HepG2 (cell line): ENCODE data around the gene CRABP1. TPM values are rescaled to one million over a fixed set of nuclear protein-coding genes. Genes with fewer than 3 reads are reported as not detected.

Experiments
- CC2D1A ChIP-seq: sonication (generic); formaldehyde crosslinking; IDR thresholded peaks from 2 replicates; pipeline ENCODE4 v1.8.1; 2023; ENCODE audit warnings: mild to moderate bottlenecking, missing genetic modification reagents
- CEBPG ChIP-seq: IDR thresholded peaks from 2 replicates; pipeline ENCODE4 v1.6.1; 2016
- ESRRA ChIP-seq: sonication (generic); formaldehyde crosslinking; IDR thresholded peaks from 2 replicates; pipeline ENCODE4 v1.5.1; 2020; ENCODE audit warnings: mild to moderate bottlenecking, low read depth, missing genetic modification reagents
- HDAC2 ChIP-seq: sonication (generic); formaldehyde crosslinking; IDR thresholded peaks from 2 replicates; pipeline ENCODE4 v1.4.0; 2020; ENCODE audit warnings: missing genetic modification reagents
- KAT7 ChIP-seq: IDR thresholded peaks from 2 replicates; pipeline ENCODE4 v1.6.1; 2018; ENCODE audit warnings: borderline replicate concordance, missing compliant biosample characterization
- NR2F6 ChIP-seq, 2 experiments: IDR thresholded peaks; 2 replicates each; pipeline ENCODE4 v1.6.1; 2016; ENCODE audit warnings: antibody characterized with exemption in 1 of 2, mild to moderate bottlenecking in 1 of 2
- POLR2AphosphoS5 ChIP-seq: IDR thresholded peaks from 2 replicates; pipeline ENCODE4 v1.6.1; 2012; ENCODE audit warnings: low read depth, low read length
- POLR2G ChIP-seq: fragments of 200-400 bp; formaldehyde crosslinking; IDR thresholded peaks from 2 replicates; pipeline ENCODE4 v1.6.1; 2018; ENCODE audit warnings: mild to moderate bottlenecking, low read depth, low read length, moderate library complexity
- PPARG ChIP-seq: conservative IDR thresholded peaks from 2 replicates; pipeline ENCODE4 v1.6.1; 2016; ENCODE audit warnings: missing biosample characterization, missing genetic modification reagents
- SETDB1 ChIP-seq: sonication (generic); formaldehyde crosslinking; IDR thresholded peaks from 2 replicates; pipeline ENCODE4 v1.5.1; 2020; ENCODE audit warnings: missing genetic modification reagents, mild to moderate bottlenecking, borderline replicate concordance
- SP2 ChIP-seq: sonication (generic); formaldehyde crosslinking; IDR thresholded peaks from 2 replicates; pipeline ENCODE4 v1.5.1; 2020; ENCODE audit warnings: mild to moderate bottlenecking, missing genetic modification reagents
- SP4 ChIP-seq: sonication (generic); formaldehyde crosslinking; IDR thresholded peaks from 2 replicates; pipeline ENCODE4 v1.8.1; 2023; ENCODE audit warnings: mild to moderate bottlenecking, missing genetic modification reagents
- TAF1 ChIP-seq: sonication (generic); formaldehyde crosslinking; IDR thresholded peaks from 2 replicates; pipeline ENCODE4 v1.4.0; 2020; ENCODE audit warnings: missing genetic modification reagents
- ZFP82 ChIP-seq: sonication (generic); formaldehyde crosslinking; IDR thresholded peaks from 2 replicates; pipeline ENCODE4 v1.5.1; 2020; ENCODE audit warnings: mild to moderate bottlenecking, missing genetic modification reagents, borderline replicate concordance
- ZNF253 ChIP-seq: sonication (generic); formaldehyde crosslinking; IDR thresholded peaks from 2 replicates; pipeline ENCODE4 v1.8.0; 2022; ENCODE audit warnings: mild to moderate bottlenecking, missing genetic modification reagents, borderline replicate concordance
- ZNF441 ChIP-seq: sonication (generic); formaldehyde crosslinking; IDR thresholded peaks from 2 replicates; pipeline ENCODE4 v1.7.0; 2021; ENCODE audit warnings: missing genetic modification reagents, borderline replicate concordance
- ZNF484 ChIP-seq: sonication (generic); formaldehyde crosslinking; IDR thresholded peaks from 2 replicates; pipeline ENCODE4 v1.5.1; 2020; ENCODE audit warnings: mild to moderate bottlenecking, low read depth, missing genetic modification reagents, borderline replicate concordance
- ZNF557 ChIP-seq: sonication (generic); formaldehyde crosslinking; IDR thresholded peaks from 2 replicates; pipeline ENCODE4 v1.4.0; 2020; ENCODE audit warnings: missing genetic modification reagents
- ZNF562 ChIP-seq: sonication (generic); formaldehyde crosslinking; IDR thresholded peaks from 2 replicates; pipeline ENCODE4 v1.8.0; 2022; ENCODE audit warnings: missing genetic modification reagents, borderline replicate concordance
- ZSCAN21 ChIP-seq: sonication (generic); formaldehyde crosslinking; IDR thresholded peaks from 2 replicates; pipeline ENCODE4 v1.8.0; 2022; ENCODE audit warnings: mild to moderate bottlenecking, missing genetic modification reagents, moderate library complexity, borderline replicate concordance
- polyA plus RNA-seq, 8 experiments: library from polyadenylated mRNA; depleted of rRNA in 3 of 8; stranded (reverse) in 7 of 8; unstranded in 1 of 8; fragments of >200 nt; fragmentation: Illumina TruSeq in 4 of 8; extraction: Trizol in 4 of 8; gene quantifications; 2 replicates each; pipeline versions ENCODE4 v1.2.1 to v1.2.3, GENCODE V29; 2011 to 2016; ENCODE audit warnings: low read depth in 4 of 8, missing spikeins in 1 of 8, mixed read lengths in 1 of 8; ENCODE audit not compliant: insufficient read depth in 1 of 8
- total RNA-seq, 5 experiments: library from RNA; depleted of rRNA; stranded (reverse); fragments of >200 nt; fragmentation: Illumina TruSeq; extraction: Trizol; gene quantifications; 2 replicates each; pipeline ENCODE4 v1.2.3, GENCODE V29; 2016; ENCODE audit warnings: low read depth in 1 of 5
- TF ChIP-seq, protein P1 (sequence below): sonication (generic); formaldehyde crosslinking; conservative IDR thresholded peaks from 2 replicates; pipeline ENCODE4 v1.8.0; 2022; ENCODE audit warnings: mild to moderate bottlenecking, moderate library complexity, missing genetic modification reagents
- TF ChIP-seq, protein P2 (sequence below): sonication (generic); formaldehyde crosslinking; IDR thresholded peaks from 2 replicates; pipeline ENCODE4 v1.5.0; 2020; ENCODE audit warnings: mild to moderate bottlenecking, missing genetic modification reagents
- TF ChIP-seq, protein P3 (sequence below): sonication (generic); formaldehyde crosslinking; IDR thresholded peaks from 2 replicates; pipeline ENCODE4 v1.5.0; 2020; ENCODE audit warnings: mild to moderate bottlenecking, missing genetic modification reagents

CRABP1 gene
- total and polyA plus RNA-seq, 2 of the 13 experiments (the other 11 are each of a cell fraction or from before 2014, with no cell fraction given), result not detected

DNA sequence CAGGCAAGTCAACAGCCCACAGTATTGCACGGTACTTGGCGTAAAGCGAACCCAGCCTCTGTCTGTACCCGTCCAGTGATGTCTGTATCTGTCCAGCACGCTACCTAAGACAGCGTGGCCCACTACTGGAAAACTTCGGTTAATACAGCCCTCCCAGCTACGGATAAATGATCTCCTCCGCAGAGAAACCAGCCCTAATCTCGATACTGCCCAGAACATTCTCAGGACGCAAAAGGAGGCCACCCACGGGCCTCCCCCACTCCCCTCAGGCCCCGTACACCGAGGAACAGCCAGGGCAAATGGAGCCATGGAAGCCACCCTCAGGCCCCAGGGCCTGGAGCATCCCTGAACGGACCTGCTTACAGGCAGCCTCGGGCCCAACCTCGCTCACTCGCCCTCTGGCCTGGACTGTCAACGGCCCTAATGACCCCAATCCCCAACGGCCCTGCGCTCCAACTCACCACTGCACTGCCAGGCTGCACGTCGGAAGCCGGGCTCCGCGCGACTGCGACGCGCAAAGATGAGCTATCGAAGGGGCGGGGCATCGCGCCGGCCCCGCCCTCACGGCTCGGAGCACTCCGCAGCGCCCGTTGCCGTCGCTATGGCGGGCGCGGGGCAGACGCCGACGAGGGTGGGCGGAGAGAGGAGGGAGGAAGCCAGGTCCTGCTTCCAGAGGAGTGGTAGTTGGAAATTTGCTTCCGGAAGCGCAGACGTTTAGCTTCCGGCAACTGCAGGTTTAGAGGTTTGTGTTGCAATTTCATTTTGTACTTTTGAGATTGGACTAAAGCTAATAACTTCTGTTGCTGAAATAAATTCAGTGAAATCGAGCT is 40.8 kb upstream of the CRABP1 start, which contains the start of gene SKIC8 (continued):
- TF ChIP-seq HDAC2 (peak; percentile 78), ZSCAN21 (CRISPR knock-in tag) (0 out of 2 replicates have a peak, but pooled peaks have one; percentile 34), CEBPG (CRISPR knock-in tag) (peak; percentile 71), POLR2AphosphoS5 (peak; percentile 83), PPARG (CRISPR knock-in tag) (peak; percentile 32), ZNF441 (CRISPR knock-in tag) (peak; percentile 62; the same call in 1 of the 2 replicates), ZNF562 (CRISPR knock-in tag) (no peak), ZNF484 (no peak), SP4 (CRISPR knock-in tag) (peak; percentile 98), ZNF557 (CRISPR knock-in tag) (no peak), POLR2G (peak; percentile 88), SETDB1 (CRISPR knock-in tag) (no peak), CC2D1A (no peak), TAF1 (CRISPR knock-in tag) (peak; percentile 81), NR2F6 (IDR thresholded peaks at IDR 0.05) (no peak), NR2F6 (CRISPR knock-in tag; IDR thresholded peaks at IDR 0.05) (peak; percentile 25; the same call in 1 of the 2 replicates), ESRRA (CRISPR knock-in tag) (peak; percentile 65), KAT7 (CRISPR knock-in tag) (0 out of 2 replicates have a peak, but pooled peaks have one; percentile 35), ZFP82 (CRISPR knock-in tag) (no peak), ZNF253 (CRISPR knock-in tag) (no peak), SP2 (CRISPR knock-in tag) (0 out of 2 replicates have a peak, but pooled peaks have one; percentile 40)
- TF ChIP-seq, protein P1, sequence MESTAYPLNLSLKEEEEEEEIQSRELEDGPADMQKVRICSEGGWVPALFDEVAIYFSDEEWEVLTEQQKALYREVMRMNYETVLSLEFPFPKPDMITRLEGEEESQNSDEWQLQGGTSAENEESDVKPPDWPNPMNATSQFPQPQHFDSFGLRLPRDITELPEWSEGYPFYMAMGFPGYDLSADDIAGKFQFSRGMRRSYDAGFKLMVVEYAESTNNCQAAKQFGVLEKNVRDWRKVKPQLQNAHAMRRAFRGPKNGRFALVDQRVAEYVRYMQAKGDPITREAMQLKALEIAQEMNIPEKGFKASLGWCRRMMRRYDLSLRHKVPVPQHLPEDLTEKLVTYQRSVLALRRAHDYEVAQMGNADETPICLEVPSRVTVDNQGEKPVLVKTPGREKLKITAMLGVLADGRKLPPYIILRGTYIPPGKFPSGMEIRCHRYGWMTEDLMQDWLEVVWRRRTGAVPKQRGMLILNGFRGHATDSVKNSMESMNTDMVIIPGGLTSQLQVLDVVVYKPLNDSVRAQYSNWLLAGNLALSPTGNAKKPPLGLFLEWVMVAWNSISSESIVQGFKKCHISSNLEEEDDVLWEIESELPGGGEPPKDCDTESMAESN (CRISPR knock-in tag), result peak; percentile 80; the same call in 1 of the 2 replicates
- TF ChIP-seq, protein P2, sequence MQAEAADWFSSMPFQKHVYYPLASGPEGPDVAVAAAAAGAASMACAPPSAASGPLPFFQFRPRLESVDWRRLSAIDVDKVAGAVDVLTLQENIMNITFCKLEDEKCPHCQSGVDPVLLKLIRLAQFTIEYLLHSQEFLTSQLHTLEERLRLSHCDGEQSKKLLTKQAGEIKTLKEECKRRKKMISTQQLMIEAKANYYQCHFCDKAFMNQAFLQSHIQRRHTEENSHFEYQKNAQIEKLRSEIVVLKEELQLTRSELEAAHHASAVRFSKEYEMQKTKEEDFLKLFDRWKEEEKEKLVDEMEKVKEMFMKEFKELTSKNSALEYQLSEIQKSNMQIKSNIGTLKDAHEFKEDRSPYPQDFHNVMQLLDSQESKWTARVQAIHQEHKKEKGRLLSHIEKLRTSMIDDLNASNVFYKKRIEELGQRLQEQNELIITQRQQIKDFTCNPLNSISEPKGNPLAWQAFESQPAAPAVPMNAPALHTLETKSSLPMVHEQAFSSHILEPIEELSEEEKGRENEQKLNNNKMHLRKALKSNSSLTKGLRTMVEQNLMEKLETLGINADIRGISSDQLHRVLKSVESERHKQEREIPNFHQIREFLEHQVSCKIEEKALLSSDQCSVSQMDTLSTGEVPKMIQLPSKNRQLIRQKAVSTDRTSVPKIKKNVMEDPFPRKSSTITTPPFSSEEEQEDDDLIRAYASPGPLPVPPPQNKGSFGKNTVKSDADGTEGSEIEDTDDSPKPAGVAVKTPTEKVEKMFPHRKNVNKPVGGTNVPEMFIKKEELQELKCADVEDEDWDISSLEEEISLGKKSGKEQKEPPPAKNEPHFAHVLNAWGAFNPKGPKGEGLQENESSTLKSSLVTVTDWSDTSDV, result no peak
- TF ChIP-seq, protein P3, sequence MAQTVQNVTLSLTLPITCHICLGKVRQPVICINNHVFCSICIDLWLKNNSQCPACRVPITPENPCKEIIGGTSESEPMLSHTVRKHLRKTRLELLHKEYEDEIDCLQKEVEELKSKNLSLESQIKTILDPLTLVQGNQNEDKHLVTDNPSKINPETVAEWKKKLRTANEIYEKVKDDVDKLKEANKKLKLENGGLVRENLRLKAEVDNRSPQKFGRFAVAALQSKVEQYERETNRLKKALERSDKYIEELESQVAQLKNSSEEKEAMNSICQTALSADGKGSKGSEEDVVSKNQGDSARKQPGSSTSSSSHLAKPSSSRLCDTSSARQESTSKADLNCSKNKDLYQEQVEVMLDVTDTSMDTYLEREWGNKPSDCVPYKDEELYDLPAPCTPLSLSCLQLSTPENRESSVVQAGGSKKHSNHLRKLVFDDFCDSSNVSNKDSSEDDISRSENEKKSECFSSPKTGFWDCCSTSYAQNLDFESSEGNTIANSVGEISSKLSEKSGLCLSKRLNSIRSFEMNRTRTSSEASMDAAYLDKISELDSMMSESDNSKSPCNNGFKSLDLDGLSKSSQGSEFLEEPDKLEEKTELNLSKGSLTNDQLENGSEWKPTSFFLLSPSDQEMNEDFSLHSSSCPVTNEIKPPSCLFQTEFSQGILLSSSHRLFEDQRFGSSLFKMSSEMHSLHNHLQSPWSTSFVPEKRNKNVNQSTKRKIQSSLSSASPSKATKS (CRISPR knock-in tag), result no peak
